HepG2 (cell line): ENCODE data around the gene PIBF1. TPM values are rescaled to one million over a fixed set of nuclear protein-coding genes. Genes with fewer than 3 reads are reported as not detected.

Experiments
- DPF2 ChIP-seq: sonication (generic); formaldehyde crosslinking; IDR thresholded peaks from 2 replicates; pipeline ENCODE4 v1.4.0; 2020; ENCODE audit warnings: mild to moderate bottlenecking, low read depth, missing genetic modification reagents, borderline replicate concordance
- E2F5 ChIP-seq: sonication (generic); formaldehyde crosslinking; conservative IDR thresholded peaks from 2 replicates; pipeline ENCODE4 v1.4.0; 2020; ENCODE audit warnings: missing genetic modification reagents
- GABPA ChIP-seq, 2 experiments: IDR thresholded peaks; 2 replicates each; pipeline ENCODE4 v1.6.1; 2011 to 2016; ENCODE audit warnings: low read depth in 2 of 2, low read length in 1 of 2, missing biosample characterization in 1 of 2, missing genetic modification characterization in 1 of 2
- MAZ ChIP-seq, 2 experiments: sonication (generic) in 1 of 2; formaldehyde crosslinking in 1 of 2; IDR thresholded peaks; 2 replicates each; pipeline versions ENCODE4 v1.5.0 to v1.6.1; 2012 to 2020; ENCODE audit warnings: low read depth in 2 of 2, mild to moderate bottlenecking in 2 of 2, borderline replicate concordance in 1 of 2, improper control_type of control experiment in 1 of 2, low read length in 1 of 2, missing genetic modification reagents in 1 of 2, moderate library complexity in 1 of 2
- MLXIP ChIP-seq: sonication (generic); formaldehyde crosslinking; IDR thresholded peaks from 2 replicates; pipeline ENCODE4 v1.9.0; 2021; ENCODE audit warnings: missing genetic modification reagents, borderline replicate concordance
- MTA1 ChIP-seq: sonication (generic); formaldehyde crosslinking; IDR thresholded peaks from 2 replicates; pipeline ENCODE4 v1.4.0; 2020; ENCODE audit warnings: missing genetic modification reagents, mild to moderate bottlenecking, borderline replicate concordance
- MTF2 ChIP-seq: sonication (generic); formaldehyde crosslinking; IDR thresholded peaks from 2 replicates; pipeline ENCODE4 v1.5.0; 2020; ENCODE audit warnings: missing genetic modification reagents, borderline replicate concordance
- NR3C1 ChIP-seq: sonication (generic); formaldehyde crosslinking; IDR thresholded peaks from 2 replicates; pipeline ENCODE4 v1.4.0; 2020; ENCODE audit warnings: missing genetic modification reagents
- PRDM15 ChIP-seq: sonication (generic); formaldehyde crosslinking; IDR thresholded peaks from 2 replicates; pipeline ENCODE4 v1.4.0; 2020; ENCODE audit warnings: missing genetic modification reagents
- SETDB1 ChIP-seq: sonication (generic); formaldehyde crosslinking; IDR thresholded peaks from 2 replicates; pipeline ENCODE4 v1.5.1; 2020; ENCODE audit warnings: missing genetic modification reagents, mild to moderate bottlenecking, borderline replicate concordance
- SMARCE1 ChIP-seq: fragments of 450-650 bp; IDR thresholded peaks from 2 replicates; pipeline ENCODE4 v1.6.1; 2017; ENCODE audit warnings: borderline replicate concordance
- ZBTB49 ChIP-seq: sonication (generic); formaldehyde crosslinking; IDR thresholded peaks from 2 replicates; pipeline ENCODE4 v1.4.0; 2020; ENCODE audit warnings: missing genetic modification reagents, borderline replicate concordance
- ZC3H13 ChIP-seq: sonication (generic); formaldehyde crosslinking; IDR thresholded peaks from 2 replicates; pipeline ENCODE4 v1.8.1; 2023; ENCODE audit warnings: mild to moderate bottlenecking, missing genetic modification reagents, moderate library complexity
- ZFP90 ChIP-seq: sonication (generic); formaldehyde crosslinking; IDR thresholded peaks from 2 replicates; pipeline ENCODE4 v1.8.0; 2022; ENCODE audit warnings: missing genetic modification reagents, mild to moderate bottlenecking, inconsistent platforms, borderline replicate concordance
- ZNF891 ChIP-seq: sonication (generic); formaldehyde crosslinking; IDR thresholded peaks from 2 replicates; pipeline ENCODE4 v1.5.0; 2020; ENCODE audit warnings: mild to moderate bottlenecking, missing genetic modification reagents
- ZZZ3 ChIP-seq: sonication (generic); formaldehyde crosslinking; IDR thresholded peaks from 2 replicates; pipeline ENCODE4 v1.4.0; 2020; ENCODE audit warnings: missing genetic modification reagents, mild to moderate bottlenecking, borderline replicate concordance
- polyA plus RNA-seq, 8 experiments: library from polyadenylated mRNA; depleted of rRNA in 3 of 8; stranded (reverse) in 7 of 8; unstranded in 1 of 8; fragments of >200 nt; fragmentation: Illumina TruSeq in 4 of 8; extraction: Trizol in 4 of 8; gene quantifications; 2 replicates each; pipeline versions ENCODE4 v1.2.1 to v1.2.3, GENCODE V29; 2011 to 2016; ENCODE audit warnings: low read depth in 4 of 8, missing spikeins in 1 of 8, mixed read lengths in 1 of 8; ENCODE audit not compliant: insufficient read depth in 1 of 8
- total RNA-seq, 5 experiments: library from RNA; depleted of rRNA; stranded (reverse); fragments of >200 nt; fragmentation: Illumina TruSeq; extraction: Trizol; gene quantifications; 2 replicates each; pipeline ENCODE4 v1.2.3, GENCODE V29; 2016; ENCODE audit warnings: low read depth in 1 of 5

Gene PIBF1
- total and polyA plus RNA-seq, 2 of the 13 experiments (the other 11 are each of a cell fraction or from before 2014, with no cell fraction given), result 4.2 to 15.8 TPM

- TF ChIP-seq MAZ (IDR thresholded peaks at IDR 0.05; ENCODE audit: borderline replicate concordance, low read depth, low read length) (no peak), MAZ (CRISPR knock-in tag; IDR thresholded peaks at IDR 0.05; ENCODE audit: low read depth) (peak; percentile 68), ZBTB49 (CRISPR knock-in tag) (no peak), E2F5 (CRISPR knock-in tag) (0 out of 2 replicates have a peak, but pooled peaks have one; percentile 16), DPF2 (CRISPR knock-in tag) (no peak), ZC3H13 (CRISPR knock-in tag) (no peak), ZFP90 (CRISPR knock-in tag) (peak; percentile 25; the same call in 1 of the 2 replicates), MTA1 (no peak; the same call in 1 of the 2 replicates), PRDM15 (CRISPR knock-in tag) (no peak), GABPA (IDR thresholded peaks at IDR 0.05; ENCODE audit: low read depth, low read length) (peak; percentile 91), GABPA (CRISPR knock-in tag; IDR thresholded peaks at IDR 0.05; ENCODE audit: low read depth) (peak; percentile 98), NR3C1 (CRISPR knock-in tag) (no peak), SMARCE1 (no peak), SETDB1 (CRISPR knock-in tag) (no peak), MTF2 (peak; percentile 64; the same call in 1 of the 2 replicates), MLXIP (CRISPR knock-in tag) (no peak; the same call in 1 of the 2 replicates), ZZZ3 (no peak; the same call in 1 of the 2 replicates), ZNF891 (CRISPR knock-in tag) (no peak; the same call in 1 of the 2 replicates)
Observed at GRCh38 chr13:72781451-72782439, at the start of gene PIBF1, which contains the start of gene DIS3 (continued).
